Activated CD4-positive, alpha-beta T cell treated with anti-CD3 and anti-CD28 coated beads, Interleukin-2, Interleukin-6, amounts not matched to agents 100 ng/mL and 50 ng/mL, durations not matched to agents 16 hours and 8 hours (primary cell): ENCODE results near the gene USP32.
"Not testable (repeated sequence)": the region's sequence is repeated elsewhere in the genome, so short reads cannot be mapped to it uniquely, and the experiment has no call there.

Source experiments
- DNase-seq: peaks from one replicate; pipeline ENCODE4 v3.0.0-alpha.2; 2020

The USP32 gene

DNA sequence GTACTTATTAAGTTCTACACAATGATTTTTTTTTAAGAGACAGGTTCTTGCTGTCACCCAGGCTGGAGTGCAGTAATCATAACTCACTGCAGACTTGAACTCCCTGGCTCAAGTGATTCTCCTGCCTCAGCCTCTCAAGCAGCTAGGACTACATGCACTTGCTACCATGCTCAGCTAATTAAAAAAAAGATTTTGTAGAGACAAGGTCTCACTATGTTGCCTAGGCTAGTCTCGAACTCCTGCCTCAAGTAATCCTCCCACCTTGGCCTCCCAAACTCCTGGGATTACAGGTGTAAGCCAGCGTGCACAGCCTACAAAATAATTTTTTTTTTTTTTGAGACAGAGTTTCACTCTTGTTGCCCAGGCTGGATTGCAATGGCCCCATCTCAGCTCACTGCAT, 22.2 kb downstream of the USP32 start:
- DNase-seq, result no peak

- DNase-seq, result no peak
Observed at GRCh38 chr17:60363700-60364405, 28.1 kb downstream of the USP32 start.

GRCh38 chr17:60362329-60362728, 29.6 kb downstream of the USP32 start:
- no peak for DNase-seq

- DNase-seq, result no peak
Observed at GRCh38 chr17:60361889-60362288, 30.0 kb downstream of the USP32 start.

GRCh38 chr17:60359415-60359814, 32.5 kb downstream of the USP32 start:
- no peak for DNase-seq

DNA sequence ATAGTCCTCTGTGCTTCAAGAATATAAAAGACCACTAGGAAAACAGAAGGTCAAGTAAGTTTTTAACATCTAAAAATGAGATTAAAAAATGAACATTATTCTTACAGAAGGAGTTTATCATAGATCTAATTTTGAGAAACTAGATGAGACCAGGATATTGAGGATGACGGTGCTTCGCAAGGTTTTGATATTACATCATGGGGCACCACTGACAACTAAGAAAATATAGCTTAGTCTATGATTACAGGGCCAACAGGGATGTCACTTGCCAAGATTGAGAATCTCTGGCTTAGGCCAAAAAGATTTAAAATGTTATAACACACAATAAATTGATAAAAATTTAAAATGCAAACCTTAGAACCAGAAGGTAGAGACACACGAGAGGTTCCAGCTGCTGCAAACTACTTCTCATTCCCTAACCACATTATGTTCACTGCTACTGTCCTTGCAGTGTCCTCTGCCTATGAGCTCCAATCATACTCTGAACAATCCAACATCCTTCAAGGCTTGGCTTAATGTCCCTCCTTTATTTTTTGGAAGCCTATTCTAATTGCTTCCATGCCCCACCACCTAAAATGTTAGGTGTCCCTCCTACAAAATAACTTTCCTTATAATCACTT, 33.2 kb downstream of the USP32 start:
- DNase-seq, result peak; percentile 54

DNA sequence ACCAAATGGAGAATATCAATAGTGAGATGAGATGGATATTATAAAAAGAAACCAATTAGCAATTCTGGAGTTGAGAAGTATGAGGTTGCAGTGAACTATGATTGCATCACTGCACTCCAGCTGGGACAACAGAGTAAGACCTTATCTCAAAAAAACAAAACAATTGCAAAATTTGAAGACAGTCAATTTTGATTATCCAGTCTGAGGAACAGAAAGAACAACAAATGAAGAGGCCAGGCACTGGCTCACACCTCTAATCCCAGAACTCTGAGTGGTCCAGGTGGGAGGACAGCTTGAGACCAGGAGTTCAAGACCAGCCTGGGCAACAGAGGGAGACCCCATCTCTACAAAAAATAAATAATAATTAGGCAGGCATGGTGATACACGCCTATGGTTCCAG, 35.0 kb downstream of the USP32 start:
- peak; percentile 46 for DNase-seq

- DNase-seq, result peak; percentile 54
Observed at GRCh38 chr17:60355663-60356594, 36.0 kb downstream of the USP32 start.

GRCh38 chr17:60354223-60354622, 37.7 kb downstream of the USP32 start:
- no peak for DNase-seq

GRCh38 chr17:60353773-60354172, 38.2 kb downstream of the USP32 start:
- DNase-seq, result no peak

GRCh38 chr17:60352569-60352968, 39.4 kb downstream of the USP32 start:
- no peak for DNase-seq

DNA sequence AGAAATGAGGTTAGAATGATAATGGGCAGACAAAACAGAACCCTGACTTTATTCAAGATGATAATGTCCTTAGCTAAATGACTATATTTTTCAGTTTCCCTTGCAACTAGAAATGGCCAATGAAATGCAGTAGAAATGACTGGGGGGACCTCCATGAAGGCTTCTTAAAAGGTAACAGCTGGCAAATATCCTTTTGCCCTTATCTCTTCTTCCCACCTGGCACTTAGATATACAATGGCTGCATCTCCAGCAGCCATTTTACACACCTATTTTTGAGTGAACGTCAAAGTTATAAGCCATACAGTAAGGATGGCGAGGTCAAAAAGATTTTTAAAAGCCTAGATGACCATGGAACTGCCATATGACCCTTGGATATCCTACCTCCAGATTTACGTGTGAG, 39.9 kb downstream of the USP32 start:
- no peak for DNase-seq

- no peak for DNase-seq
Observed at GRCh38 chr17:60351012-60351695, 40.8 kb downstream of the USP32 start.

GRCh38 chr17:60348616-60349015, 43.3 kb downstream of the USP32 start:
- no peak for DNase-seq

DNA sequence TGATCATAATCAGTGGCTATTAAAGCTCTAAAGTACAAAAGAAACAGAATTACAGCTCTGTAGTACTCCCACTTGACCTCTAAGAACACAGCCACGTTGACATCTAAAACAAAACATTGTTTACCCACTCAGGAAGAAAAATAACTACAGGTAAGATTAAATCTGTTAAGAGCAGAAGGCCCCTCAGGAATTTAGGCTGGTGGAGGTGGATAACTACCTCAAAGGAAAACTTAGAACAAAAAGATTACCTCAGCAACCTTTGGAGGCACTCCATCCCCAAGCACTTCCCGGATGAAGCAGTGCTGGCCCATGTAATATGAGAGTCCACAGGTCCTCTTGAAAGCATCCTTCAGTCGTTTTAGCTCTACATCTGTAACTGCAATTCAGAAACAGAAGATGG, 46.7 kb downstream of the USP32 start:
- DNase-seq, result no peak

DNA sequence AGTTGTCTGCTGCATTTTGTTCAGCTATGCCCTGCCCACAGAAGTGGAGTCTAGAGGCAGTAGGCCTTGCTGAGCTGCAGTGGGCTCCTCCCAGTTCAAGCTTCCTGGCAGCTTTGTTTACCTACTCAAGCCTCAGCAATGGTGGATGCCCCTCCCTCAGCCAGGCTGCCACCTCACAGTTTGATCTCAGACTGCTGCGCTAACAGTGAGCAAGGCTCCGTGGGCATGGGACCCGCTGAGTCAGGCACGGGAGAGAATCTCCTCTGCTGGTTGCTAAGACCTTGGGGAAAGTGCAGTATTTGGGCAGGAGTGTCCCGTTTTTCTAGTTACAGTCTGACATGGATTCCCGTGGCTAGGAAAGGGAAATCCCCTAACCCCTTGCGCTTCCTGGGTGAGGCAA, 49.4 kb downstream of the USP32 start:
- DNase-seq, result not testable (repeated sequence)

GRCh38 chr17:60335289-60335688, 56.6 kb downstream of the USP32 start:
- no peak for DNase-seq

- DNase-seq, result no peak
Observed at GRCh38 chr17:60333628-60334031, 58.3 kb downstream of the USP32 start.

- not testable (repeated sequence) for DNase-seq
Observed at GRCh38 chr17:60333072-60333471, 58.9 kb downstream of the USP32 start.

DNA sequence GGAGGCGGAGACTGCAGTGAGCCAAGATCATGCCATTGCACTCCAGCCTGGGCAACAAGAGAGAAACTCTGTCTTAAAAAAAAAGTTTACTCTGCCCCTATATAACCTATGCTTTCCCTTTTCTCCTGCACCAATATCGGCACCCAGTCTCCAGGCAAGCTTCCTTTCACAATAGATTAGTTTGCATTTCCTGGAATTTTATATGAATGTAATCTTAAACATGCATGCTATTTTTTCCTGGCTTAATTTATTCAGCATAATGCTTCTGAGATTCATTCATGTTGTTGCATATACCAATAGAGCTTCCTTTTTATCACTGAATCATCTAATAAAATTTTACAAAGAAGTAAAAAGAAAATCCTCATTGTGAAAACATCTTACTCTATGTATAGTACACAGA, 59.4 kb downstream of the USP32 start:
- DNase-seq, result no peak

DNA sequence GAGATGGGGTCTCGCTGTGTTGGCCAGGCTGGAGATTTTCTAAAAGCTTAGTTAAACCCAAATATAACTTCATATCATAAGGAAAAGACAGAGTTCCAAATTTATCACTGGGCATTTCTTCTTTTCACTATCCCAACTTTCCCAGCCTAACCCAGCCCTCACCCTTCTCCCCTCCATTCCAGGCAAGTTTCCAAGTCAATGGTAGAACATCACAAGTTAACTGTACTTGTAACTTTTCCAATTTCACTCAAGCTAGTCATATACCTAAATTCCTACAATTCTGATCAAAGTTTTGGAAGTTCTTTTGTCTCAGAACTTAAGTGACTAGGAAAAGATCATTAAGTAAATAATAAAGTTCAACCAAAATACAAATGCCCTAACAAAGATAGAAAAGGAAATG, 61.2 kb downstream of the USP32 start:
- DNase-seq, result no peak

DNA sequence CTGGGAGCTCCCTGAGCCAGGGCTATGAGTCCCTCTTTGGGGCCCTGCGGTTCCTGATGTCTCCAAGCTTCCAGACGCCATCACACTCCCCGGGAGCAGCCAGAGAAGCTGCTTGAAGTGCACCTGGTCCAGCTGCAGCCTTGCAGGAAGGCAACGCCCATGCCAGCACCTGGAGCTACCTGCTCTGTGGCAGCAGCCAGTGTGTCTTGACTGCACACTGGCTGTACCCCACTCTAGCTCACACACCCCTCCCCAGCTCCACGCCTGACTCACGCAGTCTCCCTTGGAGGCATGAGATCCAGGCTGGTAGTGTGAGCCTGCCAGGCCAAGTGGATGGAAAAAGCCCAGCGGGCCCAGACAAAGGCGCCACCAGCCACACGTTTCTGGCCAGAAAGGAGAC, 63.3 kb downstream of the USP32 start:
- no peak for DNase-seq

GRCh38 chr17:60327901-60328273, 64.0 kb downstream of the USP32 start:
- no peak for DNase-seq
